WTC11 (cell line): ENCODE data around the gene UGT1A9. TPM values are rescaled to one million over a fixed set of nuclear protein-coding genes. Genes with fewer than 3 reads are reported as not detected.
"Not testable (repeated sequence)": the region's sequence is repeated elsewhere in the genome, so short reads cannot be mapped to it uniquely, and the experiment has no call there.

Experiments
- ATAC-seq: fragments of 200-7000 bp; cut with Tn5 transposase; 2 replicates; pipeline ENCODE4 v1.10.0; 2021; ENCODE audit warnings: mild to moderate bottlenecking, moderate library complexity
- CTCF ChIA-PET: fragments of 300-600 bp; sonication (Branson Sonifier 250); formaldehyde crosslinking; loops from one replicate; lab custom pipeline; 2021; ENCODE audit warnings: antibody characterized with exemption; lab: Charles Lee
- POLR2A ChIA-PET: fragments of 350-600 bp; sonication (Branson Sonifier 250); formaldehyde crosslinking; loops from one replicate; lab custom pipeline; 2021; ENCODE audit warnings: antibody characterized with exemption; lab: Charles Lee
- DNase-seq: peaks from one replicate; pipeline ENCODE4 v3.0.0; 2021; ENCODE audit warnings: low spot score
- H3K27ac Mint-ChIP-seq: 2 replicates; pipeline ENCODE4 v1.8.0; 2021; ENCODE audit warnings: mixed read lengths
- H3K27me3 Mint-ChIP-seq: 2 replicates; pipeline ENCODE4 v1.8.0; 2021; ENCODE audit warnings: low read depth, mild to moderate bottlenecking, moderate library complexity, mixed read lengths
- H3K36me3 Mint-ChIP-seq: 2 replicates; pipeline ENCODE4 v1.8.0; 2021; ENCODE audit warnings: mixed read lengths
- H3K4me1 Mint-ChIP-seq: 2 replicates; pipeline ENCODE4 v1.8.0; 2022; ENCODE audit warnings: mixed read lengths
- H3K4me3 Mint-ChIP-seq: 2 replicates; pipeline ENCODE4 v1.8.0; 2021; ENCODE audit warnings: mild to moderate bottlenecking, moderate library complexity, mixed read lengths
- H3K9me3 Mint-ChIP-seq: 2 replicates; pipeline ENCODE4 v1.8.0; 2021; ENCODE audit warnings: mixed read lengths
- CREB1 ChIP-seq: sonication (generic); formaldehyde crosslinking; IDR thresholded peaks from 2 replicates; pipeline ENCODE4 v1.8.0; 2023; ENCODE audit warnings: mild to moderate bottlenecking, missing genetic modification reagents
- FOXJ3 ChIP-seq: sonication (generic); formaldehyde crosslinking; IDR thresholded peaks from 2 replicates; pipeline ENCODE4 v1.9.0; 2021; ENCODE audit warnings: missing genetic modification reagents, mild to moderate bottlenecking, borderline replicate concordance
- FOXP1 ChIP-seq: sonication (generic); formaldehyde crosslinking; IDR thresholded peaks from 2 replicates; pipeline ENCODE4 v1.8.0; 2022; ENCODE audit warnings: missing genetic modification reagents, mild to moderate bottlenecking, moderate library complexity, borderline replicate concordance
- JUN ChIP-seq: sonication (generic); formaldehyde crosslinking; IDR thresholded peaks from 2 replicates; pipeline ENCODE4 v1.8.0; 2023; ENCODE audit warnings: mild to moderate bottlenecking, missing genetic modification reagents
- MAX ChIP-seq: sonication (generic); formaldehyde crosslinking; IDR thresholded peaks from 2 replicates; pipeline ENCODE4 v1.8.0; 2022; ENCODE audit warnings: mild to moderate bottlenecking, missing genetic modification reagents
- NR2C2 ChIP-seq: sonication (generic); formaldehyde crosslinking; IDR thresholded peaks from 2 replicates; pipeline ENCODE4 v1.8.0; 2022; ENCODE audit warnings: mild to moderate bottlenecking, missing genetic modification reagents
- PRDM15 ChIP-seq: sonication (generic); formaldehyde crosslinking; IDR thresholded peaks from 2 replicates; pipeline ENCODE4 v1.8.0; 2022; ENCODE audit warnings: missing genetic modification reagents
- RELA ChIP-seq: sonication (generic); formaldehyde crosslinking; IDR thresholded peaks from 2 replicates; pipeline ENCODE4 v1.8.1; 2022; ENCODE audit warnings: missing genetic modification reagents, mild to moderate bottlenecking, borderline replicate concordance
- SMAD3 ChIP-seq: sonication (generic); formaldehyde crosslinking; IDR thresholded peaks from 2 replicates; pipeline ENCODE4 v1.8.0; 2022; ENCODE audit warnings: missing genetic modification reagents, mild to moderate bottlenecking, borderline replicate concordance
- SOX15 ChIP-seq: fragments of 250-450 bp; sonication (Bioruptor Pico); IDR thresholded peaks from 2 replicates; pipeline ENCODE4 v1.9.0; 2021; ENCODE audit warnings: mild to moderate bottlenecking
- TP53 ChIP-seq: sonication (generic); formaldehyde crosslinking; IDR thresholded peaks from 2 replicates; pipeline ENCODE4 v1.8.1; 2023; ENCODE audit warnings: mild to moderate bottlenecking, missing genetic modification reagents
- ZBTB21 ChIP-seq: sonication (generic); formaldehyde crosslinking; IDR thresholded peaks from 2 replicates; pipeline ENCODE4 v1.8.1; 2023; ENCODE audit warnings: mild to moderate bottlenecking, missing genetic modification reagents, borderline replicate concordance
- ZNF317 ChIP-seq: sonication (generic); formaldehyde crosslinking; IDR thresholded peaks from 2 replicates; pipeline ENCODE4 v1.8.1; 2023; ENCODE audit warnings: low read depth, mild to moderate bottlenecking, moderate library complexity, missing genetic modification reagents, borderline replicate concordance
- ZNF532 ChIP-seq: fragments of 250-450 bp; sonication (Bioruptor Pico); IDR thresholded peaks from 2 replicates; pipeline ENCODE4 v1.9.0; 2021; ENCODE audit warnings: mild to moderate bottlenecking, borderline replicate concordance
- total RNA-seq: library from RNA; stranded (reverse); gene quantifications from 3 replicates; pipeline ENCODE4 v1.2.3, GENCODE V29; 2021
- TF ChIP-seq, protein P1 (sequence below): sonication (generic); formaldehyde crosslinking; IDR thresholded peaks from 2 replicates; pipeline ENCODE4 v1.8.0; 2022; ENCODE audit warnings: mild to moderate bottlenecking, missing genetic modification reagents
- TF ChIP-seq, protein P2 (sequence below): sonication (generic); formaldehyde crosslinking; IDR thresholded peaks from 2 replicates; pipeline ENCODE4 v1.8.1; 2022; ENCODE audit warnings: mild to moderate bottlenecking, moderate library complexity, missing genetic modification reagents
- TF ChIP-seq, protein P3 (sequence below): fragments of 250-450 bp; sonication (Bioruptor Pico); IDR thresholded peaks from 2 replicates; pipeline ENCODE4 v2.1.2; 2022; ENCODE audit warnings: mild to moderate bottlenecking, moderate library complexity
- TF ChIP-seq, protein P4 (sequence below): sonication (generic); formaldehyde crosslinking; conservative IDR thresholded peaks from 2 replicates; pipeline ENCODE4 v1.8.1; 2022; ENCODE audit warnings: mild to moderate bottlenecking, missing genetic modification reagents

Gene UGT1A9
- total RNA-seq, 1 experiment from 2014 or later = not detected

DNA sequence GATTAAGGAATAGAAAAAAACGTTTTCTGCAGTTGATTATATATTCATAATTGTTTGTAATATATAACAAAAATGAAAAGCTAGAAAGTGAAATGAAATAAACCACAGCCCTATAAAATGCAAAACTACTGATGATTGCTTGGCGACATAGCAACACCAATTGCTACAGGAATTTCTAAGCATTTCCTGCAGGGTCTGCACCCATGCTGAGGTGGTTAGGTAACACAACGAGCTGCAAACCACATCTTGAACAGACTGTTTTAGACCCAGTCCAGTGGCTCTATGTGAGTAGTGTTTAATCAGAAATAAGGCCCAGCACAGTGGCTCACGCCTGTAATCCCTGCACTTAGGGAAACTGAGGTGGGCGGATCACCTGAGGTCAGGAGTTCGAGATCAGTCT is 17.2 kb upstream of the UGT1A9 start (continued):
- no peak for TF ChIP-seq PRDM15 (CRISPR knock-in tag)
- TF ChIP-seq FOXJ3 (CRISPR knock-in tag) = no peak
- TF ChIP-seq JUN (CRISPR knock-in tag) = no peak
- TF ChIP-seq, all 79 proteins: peak for 0

GRCh38 chr2:233655043-233655442 is 16.7 kb upstream of the UGT1A9 start:
- ChIA-PET CTCF (no interaction called here), POLR2A (no interaction called here)
- H3K36me3 Mint-ChIP-seq = no peaks in the 10 kb centered on the region
- no peak overlapping the region for H3K4me3 Mint-ChIP-seq
- no peak overlapping the region for H3K27ac Mint-ChIP-seq
- no peak for ATAC-seq
- DNase-seq = no peak
- no peaks in the 10 kb centered on the region for H3K9me3 Mint-ChIP-seq
- no peaks in the 10 kb centered on the region; the same call in 1 of the 2 replicates for H3K27me3 Mint-ChIP-seq
- TF ChIP-seq, protein P1, sequence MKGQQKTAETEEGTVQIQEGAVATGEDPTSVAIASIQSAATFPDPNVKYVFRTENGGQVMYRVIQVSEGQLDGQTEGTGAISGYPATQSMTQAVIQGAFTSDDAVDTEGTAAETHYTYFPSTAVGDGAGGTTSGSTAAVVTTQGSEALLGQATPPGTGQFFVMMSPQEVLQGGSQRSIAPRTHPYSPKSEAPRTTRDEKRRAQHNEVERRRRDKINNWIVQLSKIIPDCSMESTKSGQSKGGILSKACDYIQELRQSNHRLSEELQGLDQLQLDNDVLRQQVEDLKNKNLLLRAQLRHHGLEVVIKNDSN (CRISPR knock-in tag) = no peak
- TF ChIP-seq MAX (CRISPR knock-in tag) (no peak), FOXP1 (CRISPR knock-in tag) (no peak), TP53 (no peak), SMAD3 (CRISPR knock-in tag) (no peak), ZNF317 (CRISPR knock-in tag) (no peak)
- TF ChIP-seq, protein P2, sequence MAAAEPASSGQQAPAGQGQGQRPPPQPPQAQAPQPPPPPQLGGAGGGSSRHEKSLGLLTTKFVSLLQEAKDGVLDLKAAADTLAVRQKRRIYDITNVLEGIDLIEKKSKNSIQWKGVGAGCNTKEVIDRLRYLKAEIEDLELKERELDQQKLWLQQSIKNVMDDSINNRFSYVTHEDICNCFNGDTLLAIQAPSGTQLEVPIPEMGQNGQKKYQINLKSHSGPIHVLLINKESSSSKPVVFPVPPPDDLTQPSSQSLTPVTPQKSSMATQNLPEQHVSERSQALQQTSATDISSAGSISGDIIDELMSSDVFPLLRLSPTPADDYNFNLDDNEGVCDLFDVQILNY (CRISPR knock-in tag) = no peak
- TF ChIP-seq, protein P3, sequence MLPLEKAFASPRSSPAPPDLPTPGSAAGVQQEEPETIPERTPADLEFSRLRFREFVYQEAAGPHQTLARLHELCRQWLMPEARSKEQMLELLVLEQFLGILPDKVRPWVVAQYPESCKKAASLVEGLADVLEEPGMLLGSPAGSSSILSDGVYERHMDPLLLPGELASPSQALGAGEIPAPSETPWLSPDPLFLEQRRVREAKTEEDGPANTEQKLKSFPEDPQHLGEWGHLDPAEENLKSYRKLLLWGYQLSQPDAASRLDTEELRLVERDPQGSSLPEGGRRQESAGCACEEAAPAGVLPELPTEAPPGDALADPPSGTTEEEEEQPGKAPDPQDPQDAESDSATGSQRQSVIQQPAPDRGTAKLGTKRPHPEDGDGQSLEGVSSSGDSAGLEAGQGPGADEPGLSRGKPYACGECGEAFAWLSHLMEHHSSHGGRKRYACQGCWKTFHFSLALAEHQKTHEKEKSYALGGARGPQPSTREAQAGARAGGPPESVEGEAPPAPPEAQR (CRISPR knock-in tag) = no peak
- TF ChIP-seq, protein P4, sequence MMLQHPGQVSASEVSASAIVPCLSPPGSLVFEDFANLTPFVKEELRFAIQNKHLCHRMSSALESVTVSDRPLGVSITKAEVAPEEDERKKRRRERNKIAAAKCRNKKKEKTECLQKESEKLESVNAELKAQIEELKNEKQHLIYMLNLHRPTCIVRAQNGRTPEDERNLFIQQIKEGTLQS (CRISPR knock-in tag) = no peak
- H3K4me1 Mint-ChIP-seq = no peaks in the 10 kb centered on the region

DNA sequence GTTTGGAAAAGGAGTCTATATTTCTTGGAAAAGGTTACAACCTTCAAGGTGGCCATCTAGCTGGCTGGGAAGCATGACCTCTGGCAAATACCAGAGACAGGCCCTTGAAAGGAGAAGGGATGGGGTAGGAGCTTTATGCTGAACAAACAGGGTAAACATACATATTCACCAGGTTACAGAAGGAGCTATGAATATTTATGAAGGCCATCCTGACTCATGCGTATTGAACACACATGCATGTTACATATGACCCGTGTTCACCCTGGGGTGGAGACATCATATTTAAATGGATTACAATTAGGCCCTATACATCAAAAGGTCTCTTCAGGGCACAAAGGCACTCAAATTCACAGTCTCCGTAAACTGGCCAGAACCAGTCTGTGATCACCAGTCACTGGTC is 15.8 kb upstream of the UGT1A9 start:
- H3K4me1 Mint-ChIP-seq, H3K4me3 Mint-ChIP-seq, POLR2A ChIA-PET, H3K27ac Mint-ChIP-seq, H3K36me3 Mint-ChIP-seq, DNase-seq, ATAC-seq, CTCF ChIA-PET, H3K9me3 Mint-ChIP-seq, H3K27me3 Mint-ChIP-seq: not testable (repeated sequence)

DNA sequence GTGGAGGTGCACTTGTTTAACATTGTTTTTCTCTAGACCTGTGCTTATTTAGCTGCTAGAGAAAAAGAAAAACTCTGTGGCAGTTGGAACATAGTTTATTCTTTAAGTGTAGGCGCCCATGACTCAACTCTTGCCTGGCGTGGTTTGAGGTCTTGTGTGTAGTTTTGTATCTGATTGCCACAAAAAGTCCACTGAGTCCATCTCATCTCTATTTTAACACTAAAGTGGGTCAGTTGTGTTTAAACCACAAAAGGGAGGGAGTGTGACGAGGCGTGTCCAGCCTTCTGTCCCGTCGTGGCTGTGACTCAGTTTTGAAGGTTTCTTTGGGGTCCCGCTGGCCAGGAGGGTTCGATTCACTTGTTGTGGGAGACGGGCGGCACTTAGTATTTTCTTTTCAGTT is 15.3 kb upstream of the UGT1A9 start:
- Mint-ChIP-seq H3K27me3 (peaks cover under 1% of the 10 kb centered on the region), H3K27ac (no peak overlapping the region), H3K4me3 (no peak overlapping the region), H3K36me3 (no peaks in the 10 kb centered on the region), H3K4me1 (no peaks in the 10 kb centered on the region), H3K9me3 (no peaks in the 10 kb centered on the region)
- DNase-seq (no peak), ATAC-seq (no peak)
- POLR2A ChIA-PET = no interaction called here
- CTCF ChIA-PET = no interaction called here
- TF ChIP-seq, protein P1 (CRISPR knock-in tag) = no peak
- TF ChIP-seq CREB1 (CRISPR knock-in tag) (no peak), SOX15 (CRISPR knock-in tag) (no peak), FOXJ3 (CRISPR knock-in tag) (no peak), NR2C2 (no peak), ZNF532 (no peak), ZBTB21 (CRISPR knock-in tag) (no peak), TP53 (no peak), RELA (CRISPR knock-in tag) (no peak)
